H1 (cell line): Measurements from ENCODE around the gene ENPP3. TPM values are rescaled to one million over a fixed set of nuclear protein-coding genes. Genes with fewer than 3 reads are reported as not detected.

Source experiments
- CTCF ChIA-PET: fragments of 300-600 bp; sonication (Branson Sonifier 250); formaldehyde crosslinking; loops from one replicate; lab custom pipeline; 2021; ENCODE audit not compliant: partially characterized antibody; lab: Charles Lee
- POLR2A ChIA-PET: fragments of 300-600 bp; sonication (Branson Sonifier 250); formaldehyde crosslinking; loops from one replicate; lab custom pipeline; 2021; ENCODE audit warnings: inconsistent platforms; ENCODE audit not compliant: partially characterized antibody; lab: Charles Lee
- DNase-seq, 2 experiments: peaks; one replicate each; pipeline versions ENCODE4 v3.0.0 to v3.0.0-alpha.2; 2010 to 2022; ENCODE audit warnings: low spot score in 2 of 2, low read depth in 1 of 2, mixed read lengths in 1 of 2
- FAIRE-seq: peaks from 2 replicates; lab custom pipeline; 2011; peaks lifted over from hg19 to GRCh38; lab: Jason Lieb, UNC
- H2AFZ ChIP-seq: 2 replicates; pipeline ENCODE4 v1.8.1; 2012; ENCODE audit warnings: low read length, inconsistent platforms
- H2AK5ac ChIP-seq: 2 replicates; pipeline ENCODE4 v1.6.1; 2013; ENCODE audit warnings: low read depth, low read length
- H2BK120ac ChIP-seq: replicated peaks from 2 replicates; pipeline ENCODE3; 2013; ENCODE audit warnings: low read depth, low read length, inconsistent platforms
- H2BK12ac ChIP-seq: 2 replicates; pipeline ENCODE4 v1.6.1; 2013; ENCODE audit warnings: low read depth, low read length
- H2BK15ac ChIP-seq: 2 replicates; pipeline ENCODE4 v1.6.1; 2013; ENCODE audit warnings: low read length
- H2BK20ac ChIP-seq: 2 replicates; pipeline ENCODE4 v1.6.1; 2013; ENCODE audit warnings: low read length
- H2BK5ac ChIP-seq: 2 replicates; pipeline ENCODE4 v1.6.1; 2013; ENCODE audit warnings: low read depth, low read length
- H3K14ac ChIP-seq: 2 replicates; pipeline ENCODE4 v1.6.1; 2013; ENCODE audit warnings: inconsistent platforms; ENCODE audit not compliant: insufficient read length
- H3K18ac ChIP-seq: 2 replicates; pipeline ENCODE4 v1.6.1; 2013; ENCODE audit warnings: low read length; ENCODE audit errors: extremely low read depth
- H3K23ac ChIP-seq: 2 replicates; pipeline ENCODE4 v1.6.1; 2013; ENCODE audit warnings: inconsistent platforms; ENCODE audit not compliant: insufficient read length
- H3K23me2 ChIP-seq: 2 replicates; pipeline ENCODE4 v1.6.1; 2013; ENCODE audit warnings: low read depth, low read length
- H3K27ac ChIP-seq: 2 replicates; pipeline ENCODE4 v1.6.1; 2011; ENCODE audit warnings: low read depth, low read length, inconsistent platforms
- H3K27me3 ChIP-seq, 4 experiments: replicated peaks in 1 of 4; 1 replicate in 1 of 4; 2 replicates in 3 of 4; pipeline versions ENCODE4 v1.6.1 to v1.8.1; 2011 to 2013; ENCODE audit warnings: low read length in 3 of 4, mild to moderate bottlenecking in 3 of 4, inconsistent platforms in 2 of 4, mixed read lengths in 2 of 4, moderate library complexity in 1 of 4; ENCODE audit not compliant: control insufficient read depth in 3 of 4, insufficient read depth in 3 of 4; ENCODE audit errors: extremely low read depth in 1 of 4
- H3K36me3 ChIP-seq, 4 experiments: 2 replicates each; pipeline versions ENCODE4 v1.6.1 to v1.8.1; 2011 to 2013; ENCODE audit warnings: mild to moderate bottlenecking in 4 of 4, low read length in 3 of 4, moderate library complexity in 2 of 4, control low read depth in 1 of 4, inconsistent platforms in 1 of 4; ENCODE audit not compliant: insufficient read depth in 4 of 4, control insufficient read depth in 2 of 4
- H3K4ac ChIP-seq: replicated peaks from 2 replicates; pipeline ENCODE3; 2013; ENCODE audit warnings: low read length, low read depth, mixed read lengths, inconsistent platforms; ENCODE audit not compliant: insufficient read length
- H3K4me1 ChIP-seq, 4 experiments: replicated peaks in 1 of 4; 1 replicate in 1 of 4; 2 replicates in 3 of 4; pipeline versions ENCODE4 v1.6.1 to v1.8.1; 2011 to 2013; ENCODE audit warnings: low read length in 3 of 4, inconsistent platforms in 2 of 4, mixed read lengths in 1 of 4; ENCODE audit not compliant: insufficient read depth in 4 of 4, control insufficient read depth in 3 of 4
- H3K4me2 ChIP-seq, 2 experiments: 2 replicates each; pipeline versions ENCODE4 v1.6.1 to v1.8.1; 2011 to 2013; ENCODE audit warnings: low read depth in 2 of 2, low read length in 2 of 2, control low read depth in 1 of 2, inconsistent platforms in 1 of 2, mild to moderate bottlenecking in 1 of 2; ENCODE audit not compliant: insufficient read depth in 1 of 2
- H3K4me3 ChIP-seq, 4 experiments: fragments of 200-600, 300-600 bp in 1 of 4; sonication (generic), shearing (Covaris generic), sonication (Bioruptor Twin) in 1 of 4; 2 replicates each; pipeline versions ENCODE4 v1.5.1 to v1.8.1; 2011 to 2016; ENCODE audit warnings: low read length in 4 of 4, low read depth in 3 of 4, control low read depth in 2 of 4, inconsistent platforms in 2 of 4, mild to moderate bottlenecking in 2 of 4, mixed read lengths in 1 of 4, moderate library complexity in 1 of 4; ENCODE audit not compliant: insufficient read depth in 2 of 4; ENCODE audit errors: extremely low read depth in 1 of 4
- H3K56ac ChIP-seq: replicated peaks from 2 replicates; pipeline ENCODE3; 2013; ENCODE audit warnings: low read depth, mild to moderate bottlenecking, mixed read lengths, low read length, inconsistent platforms; ENCODE audit not compliant: insufficient read length
- H3K79me1 ChIP-seq: 2 replicates; pipeline ENCODE4 v1.6.1; 2013; ENCODE audit warnings: low read depth, low read length, control low read depth
- H3K79me2 ChIP-seq, 2 experiments: 2 replicates each; pipeline versions ENCODE4 v1.6.1 to v1.8.1; 2012 to 2013; ENCODE audit warnings: low read length in 2 of 2, mild to moderate bottlenecking in 2 of 2, inconsistent platforms in 1 of 2; ENCODE audit not compliant: insufficient read depth in 2 of 2, control insufficient read depth in 1 of 2
- H3K9ac ChIP-seq, 4 experiments: replicated peaks in 1 of 4; 1 replicate in 1 of 4; 2 replicates in 3 of 4; pipeline versions ENCODE4 v1.6.1 to v1.8.1; 2011 to 2013; ENCODE audit warnings: low read depth in 3 of 4, low read length in 3 of 4, control low read depth in 2 of 4, mild to moderate bottlenecking in 2 of 4, moderate library complexity in 2 of 4, inconsistent platforms in 1 of 4; ENCODE audit errors: extremely low read depth in 1 of 4
- H3K9me3 ChIP-seq, 2 experiments: 2 replicates each; pipeline versions ENCODE4 v1.6.1 to v1.8.1; 2012 to 2013; ENCODE audit warnings: mild to moderate bottlenecking in 2 of 2, moderate library complexity in 2 of 2, control low read depth in 1 of 2, inconsistent platforms in 1 of 2, low read depth in 1 of 2, low read length in 1 of 2, mixed read lengths in 1 of 2; ENCODE audit not compliant: insufficient read depth in 2 of 2
- H4K20me1 ChIP-seq, 2 experiments: replicated peaks in 1 of 2; 2 replicates each; pipeline versions ENCODE3 to v1.8.1; 2011 to 2013; ENCODE audit warnings: inconsistent platforms in 2 of 2, low read length in 2 of 2, mild to moderate bottlenecking in 1 of 2; ENCODE audit not compliant: insufficient read depth in 2 of 2, control insufficient read depth in 1 of 2
- H4K5ac ChIP-seq: 2 replicates; pipeline ENCODE4 v1.6.1; 2013; ENCODE audit warnings: low read length, low read depth, mixed read lengths, inconsistent platforms; ENCODE audit not compliant: insufficient read length
- H4K8ac ChIP-seq: 2 replicates; pipeline ENCODE4 v1.8.0; 2013; ENCODE audit warnings: mild to moderate bottlenecking, moderate library complexity, low read length, inconsistent platforms; ENCODE audit not compliant: insufficient read depth; ENCODE audit errors: extremely low read depth
- H4K91ac ChIP-seq: replicated peaks from 2 replicates; pipeline ENCODE3; 2013; ENCODE audit warnings: low read length, mixed read lengths, inconsistent platforms; ENCODE audit not compliant: insufficient read length
- BRCA1 ChIP-seq: IDR thresholded peaks from 2 replicates; pipeline ENCODE4 v1.6.1; 2012; ENCODE audit warnings: low read depth, low read length, improper control_type of control experiment
- CHD1 ChIP-seq: IDR thresholded peaks from 2 replicates; pipeline ENCODE4 v1.6.1; 2012; ENCODE audit warnings: low read depth, low read length, improper control_type of control experiment
- EGR1 ChIP-seq: IDR thresholded peaks from 2 replicates; pipeline ENCODE4 v1.6.1; 2011; ENCODE audit warnings: low read depth, low read length, borderline replicate concordance
- EP300 ChIP-seq, 2 experiments: IDR thresholded peaks; 1 replicate in 1 of 2; 2 replicates in 1 of 2; pipeline ENCODE4 v1.6.1; 2011 to 2012; ENCODE audit warnings: low read depth in 2 of 2, low read length in 2 of 2, mild to moderate bottlenecking in 2 of 2, borderline replicate concordance in 1 of 2, inconsistent platforms in 1 of 2, moderate library complexity in 1 of 2
- WGBS, 2 experiments: shearing (Covaris generic) in 1 of 2; methylation state at CpG; one replicate each; pipeline versions ENCODE4 v1.1.6 to v1.1.7; 2013 to 2015; ENCODE audit warnings: low lambda C conversion rate in 2 of 2, mixed read lengths in 2 of 2, inconsistent platforms in 1 of 2, low coverage in 1 of 2, missing lambda C conversion rate in 1 of 2; ENCODE audit not compliant: insufficient replicate concordance in 2 of 2, insufficient coverage in 1 of 2, insufficient read length in 1 of 2; ENCODE audit errors: extremely low coverage in 1 of 2, missing lambda C conversion rate in 1 of 2; 5-methylcytosine and 5-hydroxymethylcytosine counted together
- polyA plus RNA-seq, 7 experiments: library from polyadenylated mRNA; depleted of rRNA in 3 of 7; stranded (reverse) in 5 of 7; unstranded in 2 of 7; fragments of >200 nt in 5 of 7; fragments of 200-250 nt in 2 of 7; gene quantifications; 1 replicate in 5 of 7; 2 replicates in 1 of 7; 4 replicates in 1 of 7; pipeline versions ENCODE4 v1.2.1 to v1.2.3, GENCODE V29; 2011 to 2013; ENCODE audit warnings: missing spikeins in 2 of 7, mixed read lengths in 2 of 7
- total RNA-seq: library from RNA; stranded (reverse); fragmentation: NEBNext Ultra II Directional; extraction: Animal tissue kit (Norgen Biotek cat#: 25700); gene quantifications from 2 replicates; pipeline ENCODE4 v1.2.1, GENCODE V29; 2021

Gene ENPP3
- total and polyA plus RNA-seq, 2 of the 8 experiments (the other 6 are each of a cell fraction or from before 2014, with no cell fraction given): 0.11 TPM; not detected in 1

- Histone ChIP-seq H3K9me3 (no peaks in the 10 kb centered on the region), H4K8ac (no peak overlapping the region), H3K79me2 (no peaks in the 10 kb centered on the region), H3K27me3 (no peaks in the 10 kb centered on the region), H2BK120ac (no peak overlapping the region), H2BK5ac (no peak overlapping the region), H3K27ac (no peak overlapping the region), H3K36me3 (peaks cover 2 to 56% (median 16%) of the 10 kb centered on the region in 4 experiments; a peak in 6 of 8 replicates), H2AFZ (no peak overlapping the region), H3K14ac (no peak overlapping the region), H3K9ac (no peak overlapping the region), H3K18ac (no peak overlapping the region), H4K91ac (no peak overlapping the region), H3K23me2 (no peaks in the 10 kb centered on the region), H3K4me2 (no peak overlapping the region), H3K4me3 (no peak overlapping the region), H2BK12ac (no peak overlapping the region), H3K79me1 (no peaks in the 10 kb centered on the region), H3K4me1 (no peaks in the 10 kb centered on the region), H2BK20ac (no peak overlapping the region), H2BK15ac (no peak overlapping the region), H2AK5ac (no peak overlapping the region), H4K5ac (no peak overlapping the region), H4K20me1 (no peaks in the 10 kb centered on the region), H3K56ac (no peak overlapping the region), H3K23ac (no peak overlapping the region), H3K4ac (no peak overlapping the region)
- WGBS, 2 experiments: 88% methylated on average over 1 of the region's 1 CpG; no CpG with 5 or more reads in 1 of the 2 experiments
- no peak for FAIRE-seq
- DNase-seq: no peak
- ChIA-PET CTCF (interaction anchor here (0.8 to 1.3 kb wide), 2 partner anchors 9 to 16 kb away, joined by 3 to 4 read pairs; no protein-coding TSS in a partner anchor), POLR2A (interaction anchor here (0.5 to 1.4 kb wide), 3 partner anchors 11 to 1323 kb away, joined by 3 read pairs; no protein-coding TSS in a partner anchor)
- TF ChIP-seq CHD1: no peak
- TF ChIP-seq BRCA1: no peak
- TF ChIP-seq EGR1: no peak
- no peak for TF ChIP-seq EP300 (IDR thresholded peaks at IDR 0.05; ENCODE audit: borderline replicate concordance in 1 of 2, low read depth in 2 of 2, low read length in 2 of 2)
Measured at GRCh38 chr6:131602781-131603312, 34.3 kb upstream of the ENPP3 start.
